ENCODE results near the gene MISP.
A peak's percentile ranks its signal among the peaks of the same experiment; 100 is the strongest.
"Not testable (repeated sequence)": the region's sequence is repeated elsewhere in the genome, so short reads cannot be mapped to it uniquely, and the experiment has no call there.

Gene MISP

GRCh38 chr19:732148-733069 lies 18.5 kb upstream of the MISP start:
- no peak overlapping the region for H3K4me3 ChIP-seq (ENCODE audit: low read depth, low read length)
- DNase-seq (ENCODE audit: low read depth): no peak
- TF ChIP-seq, protein P1, sequence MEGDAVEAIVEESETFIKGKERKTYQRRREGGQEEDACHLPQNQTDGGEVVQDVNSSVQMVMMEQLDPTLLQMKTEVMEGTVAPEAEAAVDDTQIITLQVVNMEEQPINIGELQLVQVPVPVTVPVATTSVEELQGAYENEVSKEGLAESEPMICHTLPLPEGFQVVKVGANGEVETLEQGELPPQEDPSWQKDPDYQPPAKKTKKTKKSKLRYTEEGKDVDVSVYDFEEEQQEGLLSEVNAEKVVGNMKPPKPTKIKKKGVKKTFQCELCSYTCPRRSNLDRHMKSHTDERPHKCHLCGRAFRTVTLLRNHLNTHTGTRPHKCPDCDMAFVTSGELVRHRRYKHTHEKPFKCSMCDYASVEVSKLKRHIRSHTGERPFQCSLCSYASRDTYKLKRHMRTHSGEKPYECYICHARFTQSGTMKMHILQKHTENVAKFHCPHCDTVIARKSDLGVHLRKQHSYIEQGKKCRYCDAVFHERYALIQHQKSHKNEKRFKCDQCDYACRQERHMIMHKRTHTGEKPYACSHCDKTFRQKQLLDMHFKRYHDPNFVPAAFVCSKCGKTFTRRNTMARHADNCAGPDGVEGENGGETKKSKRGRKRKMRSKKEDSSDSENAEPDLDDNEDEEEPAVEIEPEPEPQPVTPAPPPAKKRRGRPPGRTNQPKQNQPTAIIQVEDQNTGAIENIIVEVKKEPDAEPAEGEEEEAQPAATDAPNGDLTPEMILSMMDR (conservative IDR thresholded peaks at IDR 0.05; ENCODE audit: low read depth, low read length): no peak

GRCh38 chr19:734716-735115 lies 16.2 kb upstream of the MISP start:
- no peak for DNase-seq (ENCODE audit: low read depth)
- H3K4me3 ChIP-seq (ENCODE audit: low read depth, low read length): no peak overlapping the region

DNA sequence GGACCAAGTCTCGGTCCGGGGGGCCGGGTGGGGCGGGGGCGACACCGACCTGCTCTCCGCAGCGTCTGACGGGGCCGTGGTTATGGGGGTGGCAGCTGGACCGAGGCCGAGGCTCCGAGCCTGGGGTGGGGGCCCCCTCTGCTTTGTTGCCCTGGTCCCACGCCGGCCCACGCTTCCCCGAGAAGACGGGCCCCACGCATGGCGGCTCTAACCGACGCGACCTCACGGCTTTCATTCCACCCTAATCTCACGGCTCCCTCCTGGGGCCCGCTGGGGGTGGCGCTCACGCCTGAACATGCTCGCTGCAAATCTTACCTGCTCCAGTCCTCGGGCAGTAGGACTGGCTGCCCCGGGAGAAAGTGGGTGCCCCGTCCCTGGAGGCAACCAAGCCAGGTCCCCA lies 14.8 kb upstream of the MISP start:
- DNase-seq (ENCODE audit: low read depth): no peak
- TF ChIP-seq, protein P1 (conservative IDR thresholded peaks at IDR 0.05; ENCODE audit: low read depth, low read length): no peak
- no peak overlapping the region for H3K4me3 ChIP-seq (ENCODE audit: low read depth, low read length)

More at GRCh38 chr19:734716-735115, 16.2 kb upstream of the MISP start:
- TF ChIP-seq, protein P1 (conservative IDR thresholded peaks at IDR 0.05; ENCODE audit: low read depth, low read length): no peak

DNA sequence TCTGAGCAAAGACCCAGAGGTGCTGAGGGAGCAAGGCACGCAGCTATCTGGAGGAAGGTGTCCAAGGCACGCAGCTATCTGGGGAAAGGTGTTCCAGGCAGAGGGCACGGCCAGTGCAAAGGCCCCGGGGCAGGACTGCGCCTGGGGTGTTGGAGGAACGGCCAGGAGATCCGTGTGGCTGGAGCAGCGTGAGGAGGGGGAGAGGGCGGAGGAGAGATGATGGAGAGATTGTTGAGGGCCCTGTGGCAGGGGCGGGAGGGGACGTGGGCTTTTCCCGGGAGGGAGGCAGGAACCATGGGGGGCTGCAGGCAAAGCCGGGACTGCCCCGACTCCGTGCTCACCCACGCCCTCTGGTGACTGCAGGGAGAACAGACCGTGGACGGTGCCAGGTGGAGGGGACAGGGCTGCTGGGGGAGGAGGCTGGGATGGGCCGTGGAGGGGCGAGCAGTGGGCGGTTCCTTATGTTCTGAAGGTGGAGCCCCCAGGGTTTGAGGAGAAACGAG lies 13.3 kb upstream of the MISP start:
- TF ChIP-seq, protein P1 (conservative IDR thresholded peaks at IDR 0.05; ENCODE audit: low read depth, low read length): peak; percentile 77
- peak; percentile 50 for DNase-seq (ENCODE audit: low read depth)
- no peak overlapping the region for H3K4me3 ChIP-seq (ENCODE audit: low read depth, low read length)

- no peak overlapping the region for H3K4me3 ChIP-seq (ENCODE audit: low read depth, low read length)
- TF ChIP-seq, protein P1 (conservative IDR thresholded peaks at IDR 0.05; ENCODE audit: low read depth, low read length): no peak
Measured at GRCh38 chr19:738509-739128, 12.3 kb upstream of the MISP start.

DNA sequence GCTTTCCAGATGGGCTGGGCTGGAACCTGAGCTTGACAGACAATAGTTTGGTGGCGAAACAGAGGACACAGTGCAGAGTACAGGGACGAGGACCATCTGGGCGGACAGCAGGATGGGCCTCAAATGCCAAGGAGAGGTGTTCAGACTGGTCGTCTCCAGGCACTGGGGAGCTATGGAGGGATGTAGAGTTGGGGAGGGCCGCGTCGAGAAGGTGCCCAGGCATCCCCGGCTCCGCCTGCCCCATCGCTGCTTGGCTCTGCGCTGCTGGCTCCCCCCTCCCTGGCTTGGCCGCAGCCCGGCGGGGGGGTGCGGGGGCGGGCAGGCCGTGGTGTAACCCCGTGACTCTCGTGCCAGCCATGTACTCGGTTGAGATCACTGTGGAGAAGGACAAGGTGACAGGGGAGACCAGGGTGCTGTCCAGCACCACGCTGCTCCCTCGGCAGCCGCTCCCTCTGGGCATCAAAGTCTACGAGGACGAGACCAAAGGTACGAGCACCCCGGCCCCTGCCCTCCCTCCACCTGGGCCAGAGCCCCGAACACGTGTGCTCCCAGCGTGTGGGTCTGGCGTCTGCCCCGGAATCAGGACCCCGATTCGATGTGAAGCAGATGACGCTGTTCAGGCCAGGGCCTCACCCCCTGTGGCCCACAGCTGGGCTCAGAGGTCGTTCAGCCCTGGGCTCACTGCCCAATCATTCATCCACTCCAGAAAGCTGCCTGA lies 10.8 kb upstream of the MISP start:
- DNase-seq (ENCODE audit: low read depth): no peak
- TF ChIP-seq, protein P1 (conservative IDR thresholded peaks at IDR 0.05; ENCODE audit: low read depth, low read length): no peak
- H3K4me3 ChIP-seq (ENCODE audit: low read depth, low read length): no peak overlapping the region

More at GRCh38 chr19:738509-739128, 12.3 kb upstream of the MISP start:
- no peak for DNase-seq (ENCODE audit: low read depth)

DNA sequence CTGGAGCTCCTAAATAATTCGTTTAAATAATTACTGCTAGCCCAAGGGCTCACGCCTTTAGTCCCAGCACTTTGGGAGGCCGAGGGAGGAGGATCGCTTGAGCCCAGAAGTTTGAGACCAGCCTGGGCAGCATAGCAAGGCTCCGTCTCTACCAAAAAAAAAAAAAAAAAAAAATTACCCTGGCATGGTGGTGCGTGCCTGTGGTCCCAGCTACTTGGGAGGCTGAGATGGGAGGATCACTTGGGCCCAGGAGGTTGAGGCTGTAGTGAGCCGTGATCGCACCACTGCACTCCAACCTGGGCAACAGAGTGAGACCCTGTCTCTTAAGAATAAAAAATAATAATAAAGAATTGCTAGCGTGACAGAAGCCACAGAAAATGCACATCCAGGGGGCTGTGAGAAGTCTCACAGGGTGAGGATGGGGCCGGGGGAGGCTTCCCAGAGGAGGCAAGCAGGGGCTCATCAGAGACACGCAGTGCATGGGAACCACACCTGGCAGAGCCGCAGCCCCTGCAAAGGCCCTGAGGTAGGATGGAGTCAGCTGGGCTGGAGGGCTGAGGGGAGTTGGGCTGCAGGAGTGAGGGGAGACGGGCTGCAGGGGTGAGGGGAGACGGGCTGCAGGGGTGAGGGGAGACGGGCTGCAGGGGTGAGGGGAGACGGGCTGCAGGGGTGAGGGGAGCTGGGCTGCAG lies 10.0 kb upstream of the MISP start:
- not testable (repeated sequence) for H3K4me3 ChIP-seq (ENCODE audit: low read depth, low read length); DNase-seq (ENCODE audit: low read depth)
